Immature natural killer cell (primary cell): Measurements from ENCODE around the gene ERF. TPM values are rescaled to one million over a fixed set of nuclear protein-coding genes. Genes with fewer than 3 reads are reported as not detected.

Source experiments
- DNase-seq, 3 donors: peaks; one replicate each; pipeline ENCODE4 v3.0.0; 2022; ENCODE audit warnings: mixed read lengths in 1 of 3
- H3K27ac Mint-ChIP-seq, 6 donors: one replicate each; pipeline ENCODE4 v1.8.0; 2020; ENCODE audit warnings: mixed read lengths in 6 of 6, mild to moderate bottlenecking in 5 of 6, inconsistent platforms in 4 of 6, moderate library complexity in 3 of 6
- H3K27me3 Mint-ChIP-seq, 3 donors: one replicate each; pipeline ENCODE4 v1.8.0; 2020 to 2021; ENCODE audit warnings: low read depth in 3 of 3, mild to moderate bottlenecking in 3 of 3, mixed read lengths in 3 of 3, moderate library complexity in 3 of 3, inconsistent platforms in 1 of 3
- H3K36me3 Mint-ChIP-seq, 3 donors: one replicate each; pipeline ENCODE4 v1.8.0; 2020; ENCODE audit warnings: mixed read lengths in 3 of 3, inconsistent platforms in 2 of 3, mild to moderate bottlenecking in 2 of 3
- H3K4me1 Mint-ChIP-seq, 2 donors: one replicate each; pipeline ENCODE4 v1.8.0; 2020; ENCODE audit warnings: inconsistent platforms in 2 of 2, mild to moderate bottlenecking in 2 of 2, mixed read lengths in 2 of 2, moderate library complexity in 1 of 2
- H3K4me3 Mint-ChIP-seq, 5 donors: one replicate each; pipeline ENCODE4 v1.8.0; 2020; ENCODE audit warnings: mild to moderate bottlenecking in 5 of 5, mixed read lengths in 5 of 5, inconsistent platforms in 3 of 5, moderate library complexity in 3 of 5
- H3K9me3 Mint-ChIP-seq, 6 donors: one replicate each; pipeline ENCODE4 v1.8.0; 2020; ENCODE audit warnings: mild to moderate bottlenecking in 6 of 6, mixed read lengths in 6 of 6, inconsistent platforms in 4 of 6, moderate library complexity in 3 of 6
- polyA plus RNA-seq, 3 donors: library from polyadenylated mRNA; unstranded; fragments of 300-500 nt; fragmentation: Illumina TruSeq; gene quantifications; one replicate each; pipeline ENCODE4 v1.2.3, GENCODE V29; 2021

ERF gene
- polyA plus RNA-seq, 3 donors from 2014 or later: 0.24 to 3.4 (median 2.3) TPM

DNA sequence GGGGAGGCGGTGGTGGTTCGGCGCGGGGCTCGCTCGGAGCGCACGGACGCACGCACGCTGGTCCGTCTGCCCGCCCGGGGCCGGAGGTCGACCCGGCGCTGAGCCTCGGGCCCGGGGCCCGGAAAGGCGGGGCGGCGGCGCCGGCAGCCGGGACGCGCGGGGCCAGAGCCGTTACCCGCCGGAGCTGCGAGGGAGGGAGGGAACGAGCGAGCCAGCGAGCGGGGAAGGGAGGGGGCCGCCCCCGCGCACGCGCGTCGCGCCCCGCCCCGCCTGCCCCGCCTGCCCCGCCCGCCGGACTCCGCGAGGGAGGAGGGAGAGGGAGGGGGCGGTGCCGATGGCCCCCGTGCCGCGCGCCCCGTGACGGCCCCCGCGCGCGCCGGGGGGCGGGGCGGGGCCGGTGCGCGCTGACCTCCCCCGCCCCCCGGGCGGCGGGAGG, 29.2 kb upstream of the ERF start:
- Mint-ChIP-seq H3K27me3 (peaks cover 11 to 14% (median 13%) of the 10 kb centered on the region in 3 donors), H3K4me1 (peaks cover 28 to 30% of the 10 kb centered on the region in 2 donors), H3K36me3 (peaks cover 0 to 4% (median 0%) of the 10 kb centered on the region in 3 donors), H3K27ac (no peak overlapping the region), H3K4me3 (no peak overlapping the region), H3K9me3 (no peaks in the 10 kb centered on the region)
- peak; percentile 86 to 91 (median 91) for DNase-seq

DNA sequence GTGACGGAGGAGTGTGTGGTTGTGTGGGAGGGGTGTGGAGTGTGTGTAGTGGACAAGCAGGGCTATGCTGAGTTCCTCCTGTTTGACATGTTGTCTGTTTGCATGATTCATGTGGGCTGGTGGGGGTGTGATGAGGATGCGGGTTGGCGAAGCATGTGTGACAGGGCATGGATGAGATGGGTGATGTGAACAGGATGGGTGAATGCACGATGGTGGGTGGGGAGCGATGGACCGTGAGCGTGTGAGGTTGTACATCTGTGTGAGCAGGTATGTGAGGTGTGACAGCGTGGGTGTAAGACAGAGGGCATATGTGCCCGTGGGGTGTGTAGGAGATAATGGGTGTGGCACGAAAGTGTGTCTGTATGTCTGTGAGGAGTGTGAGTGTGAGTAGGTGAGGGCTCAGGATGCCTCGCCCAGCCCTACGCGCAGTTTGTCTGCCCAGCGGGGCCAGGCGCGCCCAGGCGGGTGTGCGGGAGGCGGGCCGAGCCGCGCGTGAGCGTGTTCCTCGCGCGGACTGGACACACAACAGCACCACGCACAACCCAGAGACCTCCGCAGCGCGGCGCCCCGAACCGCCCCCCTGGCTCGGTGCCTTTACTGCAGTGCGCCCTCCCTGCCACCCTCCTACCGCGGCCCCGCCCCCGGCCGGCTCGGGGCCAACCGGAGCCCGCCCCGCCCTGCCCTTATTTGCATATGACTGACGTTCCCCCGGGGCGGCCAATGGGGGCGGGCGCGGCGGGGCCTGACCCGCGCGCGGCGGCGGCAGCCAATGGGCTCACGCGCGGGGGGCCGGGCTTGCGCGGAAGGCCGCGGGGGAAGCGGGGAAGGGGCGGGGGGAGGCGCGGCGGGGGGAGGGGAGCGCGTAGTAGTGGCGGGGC, 28.5 kb upstream of the ERF start:
- H3K27me3 Mint-ChIP-seq: peaks cover 11 to 14% (median 13%) of the 10 kb centered on the region in 3 donors
- peaks cover 35 to 36% of the 10 kb centered on the region in 2 donors for H3K4me1 Mint-ChIP-seq
- H3K36me3 Mint-ChIP-seq: peaks cover 0 to 4% (median 0%) of the 10 kb centered on the region in 3 donors
- H3K4me3 Mint-ChIP-seq: no peak overlapping the region
- H3K27ac Mint-ChIP-seq: no peak overlapping the region
- peak; percentile 93 to 97 (median 96) for DNase-seq
- H3K9me3 Mint-ChIP-seq: no peaks in the 10 kb centered on the region

DNA sequence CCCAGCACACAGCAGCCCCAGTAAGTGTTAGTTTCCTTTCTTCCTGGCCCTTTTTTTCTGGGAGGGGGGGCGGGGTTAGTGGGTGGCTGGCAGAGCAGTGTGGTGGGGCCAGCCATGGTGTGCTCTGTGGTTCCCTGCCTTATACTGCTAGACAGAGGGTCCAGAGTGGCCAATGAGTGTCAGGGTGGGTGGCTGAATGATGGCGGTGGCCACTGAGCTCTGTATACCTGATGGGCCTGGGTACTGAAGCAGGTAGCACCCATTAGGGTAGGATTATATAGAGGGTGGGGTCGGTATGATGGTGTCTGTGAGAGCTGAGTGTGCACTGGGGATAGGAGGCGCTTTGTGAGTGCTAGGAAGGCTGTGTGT, 27.9 kb upstream of the ERF start:
- peak overlapping the region in 2 of 5 donors; percentile 50 to 74 for H3K4me3 Mint-ChIP-seq
- no peak for DNase-seq
- H3K27me3 Mint-ChIP-seq: peaks cover 11 to 14% (median 13%) of the 10 kb centered on the region in 3 donors
- no peaks in the 10 kb centered on the region for H3K9me3 Mint-ChIP-seq
- no peak overlapping the region for H3K27ac Mint-ChIP-seq
- peaks cover 0 to 4% (median 0%) of the 10 kb centered on the region in 3 donors for H3K36me3 Mint-ChIP-seq
- peaks cover 39 to 40% of the 10 kb centered on the region in 2 donors for H3K4me1 Mint-ChIP-seq

DNA sequence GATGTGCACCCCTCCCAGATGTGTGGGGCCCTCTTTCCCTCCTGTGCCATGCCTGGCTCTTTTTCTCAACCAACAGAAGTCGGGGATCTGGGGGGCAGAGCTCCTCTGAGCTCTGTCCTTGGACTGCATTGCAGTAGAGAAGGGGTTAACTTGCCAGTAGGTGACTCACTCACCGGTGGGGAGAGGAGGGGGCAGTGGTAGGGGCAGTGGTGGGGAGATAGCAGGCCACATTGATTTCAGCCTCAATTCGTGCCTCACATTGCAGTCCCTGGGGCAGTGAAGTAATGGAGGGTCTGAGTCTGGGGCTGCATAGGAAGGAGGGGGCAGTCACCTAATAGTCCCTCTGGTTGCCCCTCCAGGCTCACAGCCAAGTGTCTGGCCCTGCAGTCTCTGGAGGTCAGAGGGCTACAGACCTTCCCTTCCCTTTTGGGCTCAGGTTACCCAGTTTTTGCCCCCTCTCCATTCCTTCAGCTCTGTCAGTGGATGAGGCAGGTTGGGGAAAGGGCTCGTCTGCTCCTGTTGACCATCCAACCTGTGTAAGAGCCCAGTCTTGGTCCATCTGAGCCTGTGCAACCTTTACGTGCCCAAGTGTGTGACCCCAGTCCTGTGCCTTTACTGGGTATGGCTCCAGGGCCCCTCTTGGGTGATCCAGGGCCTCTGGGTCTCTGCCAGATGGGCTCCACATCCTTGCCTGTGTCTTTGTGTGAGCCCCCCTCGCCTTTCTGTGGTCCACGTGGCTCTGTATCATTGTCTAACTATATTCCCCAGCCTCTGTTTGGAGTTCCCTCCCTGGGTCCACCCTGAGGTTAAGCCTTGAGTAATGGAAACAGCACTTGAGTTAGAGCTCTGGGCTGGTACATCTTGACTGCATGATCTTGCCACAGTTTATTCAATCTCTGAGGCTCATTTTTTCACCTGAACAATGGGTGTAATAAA, 27.2 kb upstream of the ERF start:
- Mint-ChIP-seq H3K27me3 (peaks cover 11 to 14% (median 13%) of the 10 kb centered on the region in 3 donors), H3K4me1 (peaks cover 38 to 40% of the 10 kb centered on the region in 2 donors)

DNA sequence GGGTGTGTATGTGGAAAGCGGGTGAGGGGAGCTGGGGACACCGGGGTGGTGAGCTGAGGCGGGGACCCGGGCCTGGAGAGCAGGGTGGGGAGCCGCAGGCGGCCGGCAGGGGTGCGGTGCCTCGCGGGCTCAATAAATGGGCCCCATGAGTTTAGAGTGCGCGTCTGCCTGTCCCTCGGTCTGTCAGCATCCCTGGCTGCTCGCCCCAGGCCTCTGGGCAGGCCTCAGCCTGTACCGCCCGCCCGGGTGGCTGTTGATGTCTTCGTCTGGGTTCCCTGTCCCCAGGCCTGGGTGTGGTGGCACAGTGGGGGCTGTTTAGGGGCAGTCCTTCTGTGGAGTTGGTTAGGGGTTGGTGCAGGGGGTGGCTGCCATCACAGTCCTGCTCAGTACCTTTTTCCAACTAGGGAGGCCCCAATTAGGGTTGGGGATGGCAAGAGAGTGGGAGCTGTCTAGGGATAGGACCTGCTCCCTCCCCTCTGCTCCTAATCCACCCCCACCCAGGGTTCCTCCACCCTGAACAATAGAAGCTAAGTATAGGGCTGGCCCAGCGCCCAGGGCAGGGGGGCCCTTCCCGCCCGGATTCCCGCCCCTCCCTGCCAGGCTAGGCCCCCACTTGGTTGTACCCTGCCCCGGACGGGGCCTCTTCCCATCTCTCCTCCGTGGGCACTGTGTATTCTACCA, 26.4 kb upstream of the ERF start:
- Mint-ChIP-seq H3K27me3 (peaks cover 11 to 14% (median 13%) of the 10 kb centered on the region in 3 donors), H3K4me3 (peak overlapping the region; percentile 51 to 74 (median 64)), H3K4me1 (peaks cover 39% of the 10 kb centered on the region in 2 donors), H3K27ac (peak overlapping the region in 3 of 6 donors; percentile 89 to 94 (median 92)), H3K9me3 (no peaks in the 10 kb centered on the region), H3K36me3 (peaks cover 0 to 4% (median 0%) of the 10 kb centered on the region in 3 donors)
- peak; percentile 26 to 39 (median 30) for DNase-seq

More for the DNA sequence above, 27.2 kb upstream of the ERF start:
- Mint-ChIP-seq H3K4me3 (peak overlapping the region; percentile 40 to 74 (median 59)), H3K36me3 (peaks cover 0 to 4% (median 0%) of the 10 kb centered on the region in 3 donors), H3K27ac (no peak overlapping the region), H3K9me3 (no peaks in the 10 kb centered on the region)
- no peak for DNase-seq

DNA sequence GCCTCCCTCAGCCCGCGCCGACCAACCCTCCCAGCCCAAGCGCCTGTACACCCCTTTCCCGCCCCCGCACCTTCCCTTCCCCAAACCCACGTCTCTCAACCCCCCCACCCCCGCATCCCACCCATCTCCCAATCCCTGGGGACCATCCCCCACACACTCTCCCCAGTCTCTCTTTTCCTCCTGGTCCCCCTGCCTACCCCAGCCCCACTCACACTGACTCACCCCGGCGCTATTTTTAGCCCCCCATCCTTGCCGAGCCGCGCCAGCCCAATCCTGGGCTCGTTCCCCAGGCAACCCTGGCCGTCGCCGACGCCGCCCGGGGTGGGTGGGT, 25.9 kb upstream of the ERF start:
- peaks cover 39% of the 10 kb centered on the region in 2 donors for H3K4me1 Mint-ChIP-seq
- peaks cover 11 to 14% (median 13%) of the 10 kb centered on the region in 3 donors for H3K27me3 Mint-ChIP-seq
- H3K4me3 Mint-ChIP-seq: peak overlapping the region in 3 of 5 donors; percentile 12 to 69 (median 38)
- H3K9me3 Mint-ChIP-seq: no peaks in the 10 kb centered on the region
- peaks cover 0 to 8% (median 5%) of the 10 kb centered on the region in 3 donors for H3K36me3 Mint-ChIP-seq
- no peak for DNase-seq
- H3K27ac Mint-ChIP-seq: peak overlapping the region in 4 of 6 donors; percentile 17 to 96 (median 63)

DNA sequence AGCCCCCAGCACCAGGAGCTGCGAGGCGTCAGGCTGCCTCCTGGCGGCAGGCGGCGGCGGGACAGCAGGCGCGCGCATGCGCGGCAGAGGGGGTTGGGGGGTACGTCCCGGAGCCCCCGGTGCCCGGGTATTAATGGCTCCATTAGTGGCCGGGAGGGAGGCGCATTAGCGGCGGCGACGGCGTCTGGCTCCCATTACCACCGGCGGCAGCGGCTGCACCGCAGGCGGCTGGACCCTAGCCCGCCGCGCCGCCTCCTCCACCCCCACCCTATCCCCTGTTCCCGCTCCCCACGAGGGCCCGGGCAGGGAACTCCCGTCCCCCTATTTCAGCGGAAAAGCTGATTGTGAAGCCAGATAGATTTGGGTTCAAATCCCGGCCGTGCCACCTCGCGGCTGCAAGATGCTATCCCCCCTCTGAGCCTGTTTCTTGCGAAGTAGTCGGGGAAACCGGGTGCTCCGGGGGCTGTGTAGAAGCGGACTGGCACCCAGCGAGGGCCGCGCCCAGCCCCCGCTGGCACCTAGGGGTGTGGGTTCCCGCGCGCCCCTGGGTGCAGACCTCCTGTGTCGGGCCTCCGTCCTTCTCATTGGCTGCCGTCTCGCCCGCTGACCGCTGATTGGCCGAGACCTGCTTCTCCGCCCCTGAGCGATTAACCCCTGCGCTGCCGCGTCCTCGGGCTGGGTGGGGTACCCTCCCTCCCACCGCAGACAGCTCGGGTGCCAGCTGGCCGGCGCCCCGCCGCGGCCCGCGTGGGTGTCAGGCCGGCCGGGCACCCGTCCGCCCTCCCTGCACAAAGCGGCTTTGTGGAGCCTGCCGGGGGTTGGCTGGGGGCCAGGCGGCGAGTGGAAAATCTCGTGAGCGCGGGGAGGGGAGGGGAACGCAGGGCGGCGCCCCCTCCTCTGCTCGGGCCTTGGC, 25.2 kb upstream of the ERF start:
- H3K36me3 Mint-ChIP-seq: peaks cover 0 to 8% (median 7%) of the 10 kb centered on the region in 3 donors
- DNase-seq: peak; percentile 83 to 86 (median 85)
- H3K4me3 Mint-ChIP-seq: peak overlapping the region; percentile 86 to 98 (median 95)
- H3K27me3 Mint-ChIP-seq: peaks cover 11 to 13% (median 13%) of the 10 kb centered on the region in 3 donors
- H3K9me3 Mint-ChIP-seq: no peaks in the 10 kb centered on the region
- H3K4me1 Mint-ChIP-seq: peaks cover 35% of the 10 kb centered on the region in 2 donors
- H3K27ac Mint-ChIP-seq: peak overlapping the region; percentile 93 to 97 (median 95)

DNA sequence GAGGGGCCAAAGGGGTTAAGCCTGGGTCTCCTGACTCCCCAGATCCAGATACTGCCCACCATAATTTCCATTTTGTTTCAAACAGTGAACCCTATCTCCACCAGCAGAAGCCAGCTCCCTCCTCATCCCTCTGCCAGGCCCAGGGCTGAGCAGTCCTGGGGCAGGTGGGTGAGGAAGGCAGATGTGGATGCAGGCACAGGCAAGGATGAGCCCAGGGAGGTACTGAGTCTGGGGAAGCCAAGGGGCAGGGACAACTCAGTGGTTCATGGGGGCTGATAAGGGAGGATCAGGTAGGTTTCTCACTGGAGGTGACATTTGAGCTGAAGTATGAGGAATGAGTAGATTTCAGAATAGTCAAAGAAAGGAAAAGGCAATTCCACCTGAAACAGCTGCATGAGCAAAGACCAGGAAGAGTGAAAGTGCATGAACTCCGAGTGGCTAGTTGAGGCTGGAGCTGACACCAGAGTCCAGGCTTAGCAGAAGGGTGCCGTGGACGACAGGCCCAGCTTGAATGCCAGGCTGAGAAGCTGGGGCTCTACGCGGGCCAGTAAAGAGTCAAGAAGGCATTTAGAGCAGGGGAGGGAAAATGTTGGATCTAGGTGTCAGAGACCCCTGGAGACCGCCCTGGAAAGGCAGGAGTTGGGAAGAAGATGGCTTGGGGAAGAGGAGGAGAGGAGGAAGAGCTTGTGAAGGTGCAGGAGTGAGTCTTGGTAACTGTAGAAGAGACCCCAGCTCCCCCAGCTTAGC, 24.4 kb upstream of the ERF start:
- H3K27ac Mint-ChIP-seq: peak overlapping the region; percentile 93 to 97 (median 95)
- peaks cover 6 to 8% (median 8%) of the 10 kb centered on the region in 3 donors for H3K27me3 Mint-ChIP-seq
- H3K4me3 Mint-ChIP-seq: peak overlapping the region; percentile 86 to 98 (median 95)
- H3K36me3 Mint-ChIP-seq: peaks cover 0 to 13% (median 8%) of the 10 kb centered on the region in 3 donors
- H3K9me3 Mint-ChIP-seq: no peaks in the 10 kb centered on the region
- peaks cover 34 to 35% of the 10 kb centered on the region in 2 donors for H3K4me1 Mint-ChIP-seq
- no peak for DNase-seq

DNA sequence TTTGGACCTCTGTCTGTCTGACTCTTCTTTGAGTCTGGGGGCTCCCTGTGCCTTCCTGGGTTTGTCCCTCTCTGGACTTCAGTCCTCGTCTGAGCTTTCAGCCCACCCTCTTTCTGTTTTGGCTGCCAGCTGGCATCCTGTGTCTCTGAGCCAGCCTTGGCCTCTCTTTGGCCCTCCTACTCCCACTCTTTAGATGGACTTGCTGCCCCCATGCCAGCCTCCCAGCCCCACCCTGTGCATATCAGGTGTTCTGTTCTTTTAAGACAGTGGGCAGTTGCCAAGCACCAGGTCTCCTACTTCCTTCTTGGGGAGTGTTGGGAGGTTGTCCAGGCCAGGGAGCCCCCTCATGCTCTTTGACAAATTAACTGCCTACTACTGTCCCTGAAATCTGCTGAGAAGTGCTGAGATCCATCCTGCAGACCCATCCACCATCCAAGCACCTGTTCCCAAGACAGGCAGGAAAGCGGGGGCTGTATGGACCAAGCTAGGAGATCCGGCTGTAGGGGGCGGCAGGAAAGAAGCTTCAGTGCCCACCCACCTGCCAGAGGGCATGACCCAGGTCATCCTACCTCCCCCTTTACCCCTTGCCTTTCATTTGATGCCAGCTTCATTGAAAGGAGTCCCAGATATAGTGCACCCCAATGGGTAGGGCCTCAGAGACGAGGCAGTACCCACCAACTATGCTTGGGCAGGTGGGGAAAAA, 23.7 kb upstream of the ERF start:
- H3K36me3 Mint-ChIP-seq: peaks cover 0 to 13% (median 8%) of the 10 kb centered on the region in 3 donors

DNA sequence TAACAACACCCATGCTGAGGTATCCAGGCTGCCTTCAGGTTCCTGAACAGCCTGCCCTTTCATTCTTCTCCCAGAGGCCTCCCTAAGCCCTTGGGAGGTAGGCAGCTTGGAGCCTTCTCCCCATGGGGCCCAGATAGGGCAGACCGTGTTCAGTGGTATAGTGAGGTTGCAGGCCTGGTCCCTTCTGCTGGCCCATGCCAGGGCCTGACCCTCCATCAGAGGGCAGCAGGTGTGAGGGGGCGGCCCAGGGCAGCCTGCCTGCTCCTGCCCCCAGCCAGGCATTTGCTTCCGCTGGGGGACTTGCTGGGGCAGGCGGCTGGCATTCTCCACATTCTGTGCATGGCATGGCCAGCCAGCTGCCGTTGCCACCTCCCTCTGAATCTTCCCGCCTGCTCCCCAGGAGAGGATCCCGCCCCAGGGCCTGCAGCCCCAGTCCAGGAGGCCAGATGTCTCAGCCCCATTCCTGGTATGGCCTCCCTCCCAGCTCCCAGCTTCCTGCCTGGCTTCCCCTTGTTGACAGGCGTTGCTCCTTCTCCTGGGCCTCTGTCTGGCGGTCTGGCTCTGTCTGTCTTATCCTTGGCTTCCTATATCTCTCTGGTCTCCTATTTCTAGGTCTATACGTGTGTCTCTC, 23.0 kb upstream of the ERF start:
- Mint-ChIP-seq H3K4me1 (peaks cover 34 to 35% of the 10 kb centered on the region in 2 donors), H3K9me3 (no peaks in the 10 kb centered on the region), H3K4me3 (peak overlapping the region in 1 of 5 donors; percentile 46)

More for the DNA sequence above, 23.7 kb upstream of the ERF start:
- H3K4me3 Mint-ChIP-seq: peak overlapping the region; percentile 86 to 98 (median 95)
- H3K9me3 Mint-ChIP-seq: no peaks in the 10 kb centered on the region
- peaks cover 34 to 35% of the 10 kb centered on the region in 2 donors for H3K4me1 Mint-ChIP-seq
- H3K27me3 Mint-ChIP-seq: peaks cover 6 to 8% (median 8%) of the 10 kb centered on the region in 3 donors
- no peak for DNase-seq
- H3K27ac Mint-ChIP-seq: peak overlapping the region; percentile 22 to 97 (median 93)

DNA sequence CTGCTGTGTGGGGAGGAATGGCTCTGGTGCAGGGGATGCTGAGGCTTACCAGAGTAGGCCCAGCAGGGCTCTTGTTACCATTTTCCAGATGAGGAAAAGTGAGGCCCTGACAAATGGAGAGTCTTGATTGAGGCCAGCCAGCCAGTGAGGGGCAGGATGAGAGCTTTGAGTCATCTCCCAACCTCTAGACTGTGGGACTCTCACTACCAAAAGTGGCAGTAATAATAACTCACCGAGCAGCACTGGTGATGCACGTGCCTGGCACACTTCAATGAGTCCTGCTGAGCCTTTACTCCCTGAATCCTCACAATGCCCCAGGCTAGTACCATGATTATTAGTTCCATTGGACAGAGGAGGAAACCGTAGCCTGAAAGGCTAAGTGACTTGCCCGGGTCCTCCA, 21.9 kb upstream of the ERF start:
- Mint-ChIP-seq H3K4me1 (peaks cover 34 to 35% of the 10 kb centered on the region in 2 donors), H3K27me3 (peaks cover 5 to 6% (median 6%) of the 10 kb centered on the region in 3 donors), H3K36me3 (peaks cover 0 to 13% (median 8%) of the 10 kb centered on the region in 3 donors), H3K4me3 (no peak overlapping the region), H3K27ac (peak overlapping the region in 1 of 6 donors; percentile 34), H3K9me3 (no peaks in the 10 kb centered on the region)
- no peak for DNase-seq

More for the DNA sequence above, 23.0 kb upstream of the ERF start:
- Mint-ChIP-seq H3K36me3 (peaks cover 0 to 13% (median 8%) of the 10 kb centered on the region in 3 donors), H3K27me3 (peaks cover 6 to 8% (median 8%) of the 10 kb centered on the region in 3 donors), H3K27ac (peak overlapping the region; percentile 17 to 96 (median 58))
- no peak for DNase-seq
